Suprapubic skin (tissue), 4 donors: ENCODE measurements around the gene MTA3. TPM values are rescaled to one million over a fixed set of nuclear protein-coding genes. Genes with fewer than 3 reads are reported as not detected.

ENCODE experiments used
- DNase-seq, 2 donors: peaks; one replicate each; pipeline ENCODE4 v3.0.0-alpha.2; 2019; ENCODE audit warnings: low spot score in 2 of 2
- H3K27ac ChIP-seq: fragments of 200-600 bp; sonication (generic); one replicate; pipeline ENCODE4 v1.5.1; 2019
- H3K27me3 ChIP-seq: fragments of 200-600 bp; sonication (generic); one replicate; pipeline ENCODE4 v1.5.1; 2019
- H3K36me3 ChIP-seq: fragments of 200-600 bp; sonication (generic); one replicate; pipeline ENCODE4 v1.5.1; 2019
- H3K4me1 ChIP-seq: fragments of 200-600 bp; sonication (generic); one replicate; pipeline ENCODE4 v1.5.1; 2019
- H3K4me3 ChIP-seq: fragments of 200-600 bp; sonication (generic); one replicate; pipeline ENCODE4 v1.5.1; 2019; ENCODE audit warnings: mild to moderate bottlenecking
- H3K9me3 ChIP-seq: fragments of 200-600 bp; sonication (generic); one replicate; pipeline ENCODE4 v1.5.1; 2019
- CTCF ChIP-seq, 2 donors: fragments of 200-600 bp in 1 of 2; fragments of 450-650 bp in 1 of 2; sonication (generic) in 1 of 2; IDR thresholded peaks; one replicate each; pipeline ENCODE4 v1.5.1; 2016 to 2019; ENCODE audit warnings: antibody characterized with exemption in 2 of 2, mild to moderate bottlenecking in 1 of 2, moderate library complexity in 1 of 2
- EP300 ChIP-seq: sonication (generic); formaldehyde crosslinking; IDR thresholded peaks from one replicate; pipeline ENCODE4 v1.6.1; 2017; ENCODE audit warnings: antibody characterized with exemption
- POLR2A ChIP-seq, 2 donors: fragments of 450-650 bp; IDR thresholded peaks; one replicate each; pipeline ENCODE4 v1.6.1; 2017; ENCODE audit warnings: antibody characterized with exemption in 2 of 2, mild to moderate bottlenecking in 2 of 2, moderate library complexity in 2 of 2
- POLR2AphosphoS5 ChIP-seq, 3 donors: sonication (generic); formaldehyde crosslinking; IDR thresholded peaks; one replicate each; pipeline ENCODE4 v1.6.1; 2017; ENCODE audit warnings: antibody characterized with exemption in 3 of 3
- WGBS: methylation state at CpG from one replicate; pipeline ENCODE4 v1.1.5; 2018; 5-methylcytosine and 5-hydroxymethylcytosine counted together
- total RNA-seq, 4 donors: library from RNA; depleted of rRNA; stranded (reverse); fragments of >200 nt; gene quantifications; one replicate each; pipeline ENCODE4 v1.1.0, GENCODE V29; 2016

The MTA3 gene
- total RNA-seq, 4 donors from 2014 or later: 29.6 to 81.9 (median 30.3) TPM

GRCh38 chr2:42742740-42743658 is 174.6 kb downstream of the MTA3 start:
- H3K27me3 ChIP-seq: no peaks in the 10 kb centered on the region
- peaks cover 9% of the 10 kb centered on the region for H3K36me3 ChIP-seq
- 84% methylated on average over 2 of the region's 2 CpGs for WGBS
- no peaks in the 10 kb centered on the region for H3K9me3 ChIP-seq
- no peak overlapping the region for H3K27ac ChIP-seq
- TF ChIP-seq POLR2A (IDR thresholded peaks at IDR 0.05) (no peak), POLR2AphosphoS5 (IDR thresholded peaks at IDR 0.05) (no peak), EP300 (no peak), CTCF (IDR thresholded peaks at IDR 0.05) (no peak)
- no peaks in the 10 kb centered on the region for H3K4me1 ChIP-seq
- no peak overlapping the region for H3K4me3 ChIP-seq
- no peak for DNase-seq

- WGBS: 65% methylated on average over 1 of the region's 1 CpG
- TF ChIP-seq POLR2A (IDR thresholded peaks at IDR 0.05): no peak
- no peak for TF ChIP-seq EP300
- TF ChIP-seq CTCF (IDR thresholded peaks at IDR 0.05): no peak
- TF ChIP-seq POLR2AphosphoS5 (IDR thresholded peaks at IDR 0.05): no peak
- no peaks in the 10 kb centered on the region for H3K27me3 ChIP-seq
- H3K27ac ChIP-seq: no peak overlapping the region
- H3K4me3 ChIP-seq: no peak overlapping the region
- no peaks in the 10 kb centered on the region for H3K9me3 ChIP-seq
- H3K4me1 ChIP-seq: no peaks in the 10 kb centered on the region
- DNase-seq: no peak
- peaks cover 8% of the 10 kb centered on the region for H3K36me3 ChIP-seq
These were observed 175.2 kb downstream of the MTA3 start for GRCh38 chr2:42743659-42743990.

GRCh38 chr2:42744545-42745082 is 176.2 kb downstream of the MTA3 start:
- TF ChIP-seq POLR2AphosphoS5 (IDR thresholded peaks at IDR 0.05) (no peak), POLR2A (IDR thresholded peaks at IDR 0.05) (no peak), CTCF (IDR thresholded peaks at IDR 0.05) (no peak), EP300 (no peak)
- DNase-seq: no peak
- H3K27ac ChIP-seq: no peak overlapping the region
- H3K36me3 ChIP-seq: peaks cover 8% of the 10 kb centered on the region
- no peaks in the 10 kb centered on the region for H3K4me1 ChIP-seq
- no peaks in the 10 kb centered on the region for H3K9me3 ChIP-seq
- H3K27me3 ChIP-seq: no peaks in the 10 kb centered on the region
- 90% methylated on average over 3 of the region's 3 CpGs for WGBS
- no peak overlapping the region for H3K4me3 ChIP-seq

GRCh38 chr2:42747422-42747821 is 179.0 kb downstream of the MTA3 start:
- Histone ChIP-seq H3K4me1 (no peaks in the 10 kb centered on the region), H3K36me3 (peaks cover 10% of the 10 kb centered on the region)
- DNase-seq: no peak

More at GRCh38 chr2:42747422-42747821, 179.0 kb downstream of the MTA3 start:
- H3K9me3 ChIP-seq: no peaks in the 10 kb centered on the region
- 97% methylated on average over 3 of the region's 3 CpGs for WGBS
- H3K27me3 ChIP-seq: no peaks in the 10 kb centered on the region
- H3K27ac ChIP-seq: no peak overlapping the region
- no peak for TF ChIP-seq EP300
- no peak for TF ChIP-seq POLR2AphosphoS5 (IDR thresholded peaks at IDR 0.05)
- TF ChIP-seq CTCF (IDR thresholded peaks at IDR 0.05): no peak
- TF ChIP-seq POLR2A (IDR thresholded peaks at IDR 0.05): no peak
- no peak overlapping the region for H3K4me3 ChIP-seq
